T-helper 2 cell treated with Interferon-gamma antibody and Interleukin-4, amounts not matched to agents 100 ng/mL and 5 ng/mL, for 36 hours (primary cell): Measurements from ENCODE around the gene ADCYAP1R1. TPM values are rescaled to one million over a fixed set of nuclear protein-coding genes. Genes with fewer than 3 reads are reported as not detected.
"Not testable (repeated sequence)": the region's sequence is repeated elsewhere in the genome, so short reads cannot be mapped to it uniquely, and the experiment has no call there.

ENCODE experiments used
- intact Hi-C: fragments of 100-400 bp; cut with micrococcal nuclease; formaldehyde crosslinking; loops from one replicate; pipeline ENCODE4 v1.15.1; 2023
- total RNA-seq: library from RNA; stranded (reverse); gene quantifications from 2 replicates; pipeline ENCODE4 v1.2.3, GENCODE V29; 2022

Gene ADCYAP1R1
- total RNA-seq, 1 donor from 2014 or later = not detected

DNA sequence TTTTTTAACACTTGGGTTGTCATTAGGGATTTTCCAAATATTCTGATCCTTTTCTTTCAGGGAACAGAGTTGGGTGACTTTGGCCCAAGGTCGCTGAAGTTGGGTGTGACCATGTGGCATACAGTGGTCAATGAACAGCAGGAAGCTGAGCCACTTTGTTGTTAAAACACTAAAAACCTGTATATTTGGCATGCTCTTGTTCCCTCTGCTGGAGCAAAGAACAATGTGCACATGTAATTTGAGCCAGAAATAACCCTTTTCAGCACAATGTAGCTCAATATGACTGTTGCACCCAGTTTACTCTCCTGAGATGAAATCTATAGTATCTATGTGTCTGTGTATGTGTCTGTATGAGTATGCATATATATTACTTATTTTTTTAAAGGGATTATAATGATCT is 74.9 kb downstream of the ADCYAP1R1 start:
- intact Hi-C loops = no loop called here

GRCh38 chr7:31129067-31129466 is 77.0 kb downstream of the ADCYAP1R1 start:
- intact Hi-C loops = no loop called here

- intact Hi-C loops = no loop called here
These were observed 81.4 kb downstream of the ADCYAP1R1 start for GRCh38 chr7:31133497-31133896.

- intact Hi-C loops = loop anchor here (1.0 kb wide), 1 partner anchor 602 kb away; no protein-coding TSS in a partner anchor
These were observed 82.4 kb downstream of the ADCYAP1R1 start for GRCh38 chr7:31134246-31135188.

GRCh38 chr7:31137234-31137633 is 85.1 kb downstream of the ADCYAP1R1 start:
- intact Hi-C loops = no loop called here

- intact Hi-C loops = no loop called here
These were observed 93.2 kb downstream of the ADCYAP1R1 start for GRCh38 chr7:31145339-31145738.

GRCh38 chr7:31146030-31146429 is 93.9 kb downstream of the ADCYAP1R1 start:
- intact Hi-C loops = no loop called here

GRCh38 chr7:31146538-31146937 is 94.4 kb downstream of the ADCYAP1R1 start:
- intact Hi-C loops = no loop called here

GRCh38 chr7:31151849-31152248 is 99.7 kb downstream of the ADCYAP1R1 start:
- intact Hi-C loops = no loop called here

- intact Hi-C loops = not testable (repeated sequence)
These were observed 101.2 kb downstream of the ADCYAP1R1 start for GRCh38 chr7:31153318-31153717.

- intact Hi-C loops = no loop called here
These were observed 108.8 kb downstream of the ADCYAP1R1 start for GRCh38 chr7:31160941-31161340.

Other genes with a start within 250 kb of the ADCYAP1R1 start
- 0.11 TPM in 1 of 2 replicates, not detected in the other for gene AQP1, start 140.5 kb upstream of the ADCYAP1R1 start, total RNA-seq
- gene GHRHR, start 88.4 kb upstream of the ADCYAP1R1 start, total RNA-seq = not detected in 2 replicates